Cerebellar cortex (tissue), 1 donor: ENCODE results near the gene EEFSEC.

Source experiments
- DNase-seq: peaks from one replicate; pipeline ENCODE4 v3.0.0-alpha.2; 2015; ENCODE audit warnings: low spot score

The EEFSEC gene

GRCh38 chr3:128271536-128272332 is 118.5 kb downstream of the EEFSEC start:
- DNase-seq: no peak

GRCh38 chr3:128273109-128273840 is 120.0 kb downstream of the EEFSEC start:
- DNase-seq: no peak

- DNase-seq: no peak
Observed at GRCh38 chr3:128273841-128274573, 120.7 kb downstream of the EEFSEC start.

GRCh38 chr3:128274837-128275236 is 121.6 kb downstream of the EEFSEC start:
- DNase-seq: no peak

DNA sequence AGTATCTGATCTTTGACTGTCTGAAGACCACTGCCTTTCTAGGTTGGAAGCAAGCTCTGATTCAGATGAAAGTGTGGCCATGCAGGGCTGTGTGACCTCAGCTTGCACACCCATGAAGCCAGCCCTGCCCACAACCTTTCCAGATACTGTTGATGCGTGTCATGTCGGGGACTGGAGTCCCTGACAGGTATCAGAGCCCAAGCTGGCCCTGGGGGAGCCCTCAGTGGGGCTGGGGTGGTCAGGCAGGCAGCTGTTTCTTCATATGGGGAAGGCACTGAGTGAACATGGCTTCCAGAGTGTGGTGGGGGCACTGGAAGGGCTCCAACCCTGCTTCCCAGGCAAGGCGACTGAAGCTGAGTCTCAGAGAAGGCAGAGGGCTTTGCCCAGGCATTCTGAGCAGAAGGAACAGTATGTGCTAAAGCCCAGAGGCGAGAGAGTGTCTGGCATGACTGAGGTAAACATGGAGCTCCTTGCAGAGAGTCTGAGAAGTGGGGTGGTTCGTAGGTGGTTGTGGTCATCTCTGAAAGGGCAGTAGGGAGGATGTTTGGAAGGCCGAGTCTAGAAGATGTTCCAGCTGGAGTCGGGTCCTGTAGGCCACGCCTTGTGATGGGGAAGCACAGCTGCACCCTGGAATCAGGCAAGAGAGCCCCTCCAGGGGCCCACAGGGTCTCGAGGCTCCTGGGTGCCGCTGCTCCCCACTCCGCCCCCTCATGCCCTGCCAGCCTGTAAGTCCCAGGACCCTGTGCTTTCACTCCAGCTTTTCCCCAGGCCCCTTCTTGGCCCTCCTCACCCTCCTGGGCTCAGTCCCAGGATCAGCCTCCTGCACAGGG is 122.2 kb downstream of the EEFSEC start:
- DNase-seq: no peak

GRCh38 chr3:128276146-128276435 is 122.8 kb downstream of the EEFSEC start:
- no peak for DNase-seq

DNA sequence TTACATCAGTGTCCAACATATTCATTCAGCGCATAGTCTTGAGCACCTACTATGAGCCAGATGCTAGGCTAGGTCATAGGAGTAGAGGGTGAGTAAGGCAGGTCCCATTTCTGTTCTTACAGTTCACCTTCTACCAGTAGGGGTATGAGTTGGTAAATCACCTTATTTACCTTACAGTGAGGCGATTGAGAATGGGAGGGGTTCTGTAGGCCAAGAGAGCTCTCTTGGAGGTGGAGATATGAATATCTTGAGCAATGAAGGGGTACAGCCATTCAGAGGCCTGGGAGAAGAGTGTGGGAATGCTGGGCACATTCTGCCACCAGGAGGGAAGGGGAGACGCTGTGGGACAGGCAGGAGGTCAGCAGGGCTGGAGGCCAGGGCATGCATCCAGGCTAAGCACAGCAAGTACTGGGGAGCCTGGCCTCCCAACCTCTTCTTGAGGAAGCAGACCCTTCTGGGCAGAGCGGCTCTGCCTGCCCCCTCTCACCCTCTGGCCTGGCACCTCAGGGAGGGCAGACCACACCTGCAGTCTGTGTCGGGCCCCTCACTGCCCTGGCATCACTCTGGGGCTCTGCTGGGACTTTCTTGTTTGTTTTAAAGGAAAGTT is 123.4 kb downstream of the EEFSEC start:
- no peak for DNase-seq

DNA sequence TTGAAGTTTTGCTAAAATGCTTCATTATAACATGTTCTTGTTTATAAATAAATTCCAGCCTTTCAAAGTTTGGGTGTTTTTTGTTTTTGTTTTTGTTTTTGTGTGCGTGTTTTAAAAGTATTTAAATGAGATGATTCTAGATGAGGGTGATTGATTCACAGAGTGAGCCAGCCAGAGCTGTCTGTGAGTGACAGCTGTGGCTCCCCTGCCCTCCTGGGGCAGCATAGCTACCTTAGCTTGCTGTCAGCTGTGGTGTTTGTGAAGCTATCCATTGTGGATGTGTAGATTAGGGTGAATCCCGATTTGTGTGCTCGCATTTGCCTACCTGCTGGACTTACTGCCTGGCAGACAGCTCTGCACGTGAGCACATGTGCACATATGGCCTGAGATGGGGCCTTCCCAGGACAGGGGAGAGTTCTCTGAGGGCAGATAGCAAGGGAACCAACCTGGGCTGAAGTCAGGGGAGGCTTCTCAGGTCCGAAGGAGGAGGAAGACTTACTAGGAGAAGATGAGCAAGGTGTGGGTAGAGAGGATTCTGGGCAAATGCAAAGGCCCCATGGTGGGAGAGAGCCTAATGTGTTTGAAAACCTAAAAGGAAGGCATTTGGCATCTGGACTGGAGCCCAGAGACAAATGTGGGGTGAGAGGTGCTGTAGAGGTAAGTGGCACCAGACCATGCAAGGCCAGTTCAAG is 124.2 kb downstream of the EEFSEC start:
- DNase-seq: peak; percentile 3

DNA sequence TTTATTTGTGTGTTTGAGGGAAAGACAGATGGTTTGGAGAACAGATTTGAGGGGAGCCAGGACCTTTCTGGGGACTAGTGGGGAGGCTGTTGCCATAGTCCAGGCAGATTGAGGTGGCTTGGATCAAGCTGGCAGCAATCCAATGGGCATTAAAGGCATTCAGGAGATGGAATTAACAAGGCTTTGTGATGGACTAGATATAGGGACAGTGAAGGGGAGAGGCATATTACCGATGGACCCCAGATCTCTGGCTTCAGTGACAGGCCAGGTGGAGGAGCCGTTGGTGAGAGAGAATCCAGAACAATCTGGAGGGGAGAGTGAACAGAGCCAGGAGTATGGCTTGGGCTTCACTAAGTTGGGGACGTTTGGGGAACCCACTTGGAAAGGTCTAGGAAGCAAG is 124.8 kb downstream of the EEFSEC start:
- peak; percentile 16 for DNase-seq

- DNase-seq: peak; percentile 59
Observed at GRCh38 chr3:128278761-128279600, 125.7 kb downstream of the EEFSEC start.

DNA sequence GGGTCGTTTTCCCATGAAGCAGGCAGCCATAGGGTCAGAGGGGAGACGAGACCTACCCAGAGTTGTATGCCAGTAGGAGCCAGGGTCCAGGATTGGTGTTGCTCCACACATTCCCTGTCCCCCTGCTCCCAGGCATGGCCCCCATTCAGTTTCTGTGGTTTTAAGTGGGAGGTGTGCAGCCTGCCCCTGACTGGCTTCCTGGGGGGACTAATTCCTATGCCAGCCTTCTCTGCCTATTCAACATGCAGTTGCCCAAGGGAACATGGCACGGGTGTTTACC is 126.3 kb downstream of the EEFSEC start:
- DNase-seq: no peak

- DNase-seq: no peak
Observed at GRCh38 chr3:128280481-128281052, 127.3 kb downstream of the EEFSEC start.

DNA sequence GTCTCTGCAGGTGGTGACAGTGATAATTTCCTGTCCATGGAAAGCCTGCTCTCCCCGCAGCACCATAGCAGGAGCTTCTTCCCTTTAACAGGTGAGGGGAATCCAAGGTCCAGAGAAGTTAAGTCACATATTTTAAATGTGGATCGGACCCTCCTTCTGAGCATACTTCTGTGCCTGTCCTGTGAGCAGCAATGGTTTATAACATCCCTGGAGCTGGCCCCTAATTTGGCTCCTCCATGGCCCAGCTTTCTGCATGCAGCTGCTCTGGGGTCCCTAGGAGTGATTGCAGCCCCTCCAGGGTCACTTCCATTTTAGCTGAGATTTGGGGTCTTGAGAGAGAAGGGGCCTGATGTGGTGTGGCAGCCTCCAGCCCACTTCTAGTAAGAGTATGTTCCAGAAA is 127.8 kb downstream of the EEFSEC start:
- no peak for DNase-seq

DNA sequence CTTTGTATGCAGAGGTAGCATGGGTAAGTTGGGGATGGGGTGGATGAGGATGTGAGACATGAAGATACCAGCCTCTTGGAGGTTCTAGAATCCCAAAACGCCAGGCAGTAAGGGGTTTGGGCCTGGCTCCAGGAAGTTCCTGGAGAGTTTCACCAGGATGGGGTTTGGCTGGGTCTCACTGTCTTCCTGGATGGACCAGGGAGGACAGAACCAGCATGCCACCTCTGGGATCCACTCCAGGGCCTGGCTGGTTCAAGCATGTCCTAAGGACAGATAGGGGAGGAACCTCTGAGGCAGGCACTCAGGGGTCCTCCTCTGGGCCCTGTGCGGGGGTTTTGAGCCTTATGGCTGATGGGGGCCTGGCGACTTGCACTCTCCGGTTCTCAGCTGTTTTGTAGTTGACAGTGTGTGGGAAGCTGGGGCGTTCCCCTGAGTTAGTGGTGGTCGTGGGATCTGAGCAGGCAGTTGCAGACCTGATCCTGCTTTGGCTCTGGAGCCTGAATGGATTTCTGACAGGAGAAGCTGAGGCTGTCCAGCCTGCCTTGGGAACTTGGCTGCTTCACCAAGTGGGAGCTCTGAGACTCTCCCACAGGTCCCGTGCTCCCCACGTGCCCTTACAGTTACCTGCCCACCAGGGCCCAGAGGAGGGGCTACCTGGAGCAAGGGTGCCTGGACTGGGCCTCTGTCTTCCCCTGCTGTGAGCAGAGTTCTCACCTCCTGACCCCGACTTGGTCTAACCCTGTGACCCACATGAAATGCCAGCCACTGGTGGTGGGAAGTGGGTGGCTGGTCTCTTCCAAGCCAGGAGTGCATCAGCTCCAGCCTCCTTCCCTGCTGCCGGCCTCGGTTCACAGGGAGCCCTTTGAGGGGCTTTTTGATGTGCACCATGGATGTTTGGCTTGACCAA is 128.4 kb downstream of the EEFSEC start:
- DNase-seq: no peak

DNA sequence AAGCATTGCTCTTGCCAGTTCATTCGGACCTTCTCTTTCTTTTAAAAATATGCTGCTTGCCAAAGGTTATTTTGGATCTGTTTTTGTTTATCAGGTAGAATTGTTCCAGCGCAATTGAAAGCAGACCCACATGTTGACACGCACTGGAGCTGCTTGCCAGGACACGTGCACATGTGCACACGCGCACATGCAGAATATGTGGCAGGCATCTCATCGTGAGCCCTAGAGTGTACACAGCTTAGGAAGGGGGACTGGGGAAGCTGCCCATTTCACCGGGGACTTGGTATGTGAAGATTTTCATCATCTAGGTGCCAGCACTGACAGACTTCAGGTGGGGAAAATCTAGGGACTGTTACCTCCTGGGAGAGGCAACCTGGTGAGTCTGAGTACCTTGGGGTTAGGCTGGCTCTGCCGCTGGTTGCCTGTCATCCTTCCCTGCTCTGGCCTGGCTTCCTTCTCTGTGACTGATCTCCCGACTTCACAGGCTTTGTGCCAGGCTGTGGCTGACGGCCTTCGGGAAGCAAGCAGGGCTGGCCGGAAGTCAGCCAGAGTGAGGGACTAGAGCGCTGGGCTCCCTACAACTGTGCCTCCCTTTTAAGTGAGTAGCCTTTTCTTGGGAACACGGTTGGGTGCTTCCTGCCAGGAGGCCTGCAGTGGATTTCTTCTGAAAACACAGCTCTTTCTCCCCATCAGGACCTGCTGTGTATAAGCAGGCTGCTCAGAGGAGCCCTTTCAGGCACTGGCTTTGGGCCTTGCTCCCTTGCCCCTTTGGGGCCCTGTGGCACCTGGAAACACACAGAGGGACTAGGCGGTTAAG is 129.3 kb downstream of the EEFSEC start:
- no peak for DNase-seq

GRCh38 chr3:128283421-128283820 is 130.1 kb downstream of the EEFSEC start:
- no peak for DNase-seq

DNA sequence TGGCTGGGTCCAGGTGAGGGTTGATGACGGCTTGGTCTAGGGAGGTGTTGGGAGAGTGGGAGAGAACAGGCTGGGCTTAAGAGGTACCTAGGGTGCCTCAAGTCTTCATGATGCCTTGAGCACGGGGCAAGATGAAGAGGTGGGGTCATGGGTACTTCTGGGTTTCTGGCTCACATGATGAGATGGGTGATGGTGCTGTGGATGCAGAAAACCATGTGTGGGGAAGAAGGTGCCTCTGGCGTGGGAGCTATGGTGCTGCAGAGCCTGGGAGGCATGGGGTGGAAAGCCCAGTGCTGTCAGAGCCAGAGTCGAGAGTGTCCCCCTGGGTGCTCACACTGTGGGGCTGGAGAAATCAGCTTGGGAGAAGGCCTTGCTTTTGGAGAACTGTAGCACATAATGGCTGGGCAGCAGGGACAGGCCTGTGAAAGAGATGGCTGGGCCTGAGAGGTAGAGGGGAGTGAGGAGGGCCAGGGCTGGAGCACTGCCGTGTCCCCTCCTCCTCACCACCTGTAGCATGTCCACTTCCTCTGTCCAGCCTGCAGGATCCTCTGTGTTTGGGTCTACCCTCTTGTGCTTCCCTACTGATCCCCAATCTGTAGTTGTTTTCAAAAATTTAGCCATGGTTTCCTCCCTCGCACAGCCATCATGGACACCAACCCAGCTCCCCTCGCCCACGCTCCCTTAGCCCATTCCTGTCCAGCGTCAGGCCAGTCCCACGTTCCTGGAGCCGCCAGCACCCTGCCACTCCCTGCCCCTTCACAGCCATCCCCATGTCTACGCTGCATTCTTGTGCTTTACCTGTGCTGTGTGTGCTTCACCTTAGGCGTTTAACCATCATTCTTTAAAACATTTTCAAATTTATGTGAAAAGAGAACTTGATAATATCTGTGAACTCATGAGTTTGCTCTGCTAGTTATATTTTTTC is 132.0 kb downstream of the EEFSEC start:
- no peak for DNase-seq
